Upper lobe of left lung (tissue), 6 donors: ENCODE data around the gene ITK. TPM values are rescaled to one million over a fixed set of nuclear protein-coding genes. Genes with fewer than 3 reads are reported as not detected.
A peak's percentile ranks its signal among the peaks of the same experiment; 100 is the strongest.

Experiments
- ATAC-seq, 2 donors: fragments of 200-7000 bp; cut with Tn5 transposase; one replicate each; pipeline ENCODE4 v1.9.1; 2022; ENCODE audit warnings: mild to moderate bottlenecking in 2 of 2, moderate library complexity in 2 of 2; ENCODE audit not compliant: low FRiP score in 2 of 2
- DNase-seq, 2 donors: peaks; one replicate each; pipeline ENCODE4 v3.0.0-alpha.2; 2019 to 2020
- H3K27ac ChIP-seq, 4 donors: fragments of 200-600 bp; sonication (generic); one replicate each; pipeline ENCODE4 v1.5.1; 2016 to 2019
- H3K27me3 ChIP-seq, 4 donors: fragments of 200-600 bp; sonication (generic); one replicate each; pipeline ENCODE4 v1.5.1; 2017 to 2019
- H3K36me3 ChIP-seq, 4 donors: fragments of 200-600 bp; sonication (generic); one replicate each; pipeline ENCODE4 v1.5.1; 2016 to 2019
- H3K4me1 ChIP-seq, 4 donors: fragments of 200-600 bp; sonication (generic); one replicate each; pipeline ENCODE4 v1.5.1; 2018 to 2019
- H3K4me3 ChIP-seq, 4 donors: fragments of 200-600 bp; sonication (generic); one replicate each; pipeline ENCODE4 v1.5.1; 2017 to 2019; ENCODE audit warnings: mild to moderate bottlenecking in 2 of 4, moderate library complexity in 1 of 4
- H3K9me3 ChIP-seq, 4 donors: fragments of 200-600 bp; sonication (generic); one replicate each; pipeline ENCODE4 v1.5.1; 2018 to 2019
- EP300 ChIP-seq, 4 donors: sonication (generic); formaldehyde crosslinking; IDR thresholded peaks; one replicate each; pipeline ENCODE4 v1.5.1; 2017; ENCODE audit warnings: antibody characterized with exemption in 4 of 4, control low read depth in 2 of 4
- POLR2A ChIP-seq, 4 donors: fragments of 450-650 bp; IDR thresholded peaks; one replicate each; pipeline ENCODE4 v1.5.1; 2016 to 2017; ENCODE audit warnings: antibody characterized with exemption in 4 of 4, mild to moderate bottlenecking in 2 of 4
- POLR2AphosphoS5 ChIP-seq, 2 donors: sonication (generic); formaldehyde crosslinking; IDR thresholded peaks; one replicate each; pipeline ENCODE4 v1.5.1; 2017; ENCODE audit warnings: antibody characterized with exemption in 2 of 2
- WGBS, 2 donors: methylation state at CpG; one replicate each; pipeline ENCODE4 v1.1.5; 2017 to 2018; 5-methylcytosine and 5-hydroxymethylcytosine counted together
- total RNA-seq, 6 donors: library from RNA; depleted of rRNA in 4 of 6; stranded (reverse); fragments of >200 nt in 4 of 6; gene quantifications; one replicate each; pipeline versions ENCODE4 v1.1.0 to v1.2.1, GENCODE V29; 2016 to 2021
- TF ChIP-seq, protein P1 (sequence below), 6 experiments: fragments of 450-650 bp in 4 of 6; fragments of 200-600 bp in 2 of 6; sonication (generic) in 2 of 6; IDR thresholded peaks; one replicate each; pipeline ENCODE4 v1.5.1; 2016 to 2019; ENCODE audit warnings: antibody characterized with exemption in 6 of 6
- donor health status: DM: no; HTN: no; CAD: no; lungs with moderate emphysema.
- donor health status: DM: no; HTN: yes; CAD: no; lungs with severe emphysema.

Gene ITK
- total RNA-seq, 6 donors from 2014 or later: 5.0 to 15.2 (median 7.0) TPM

DNA sequence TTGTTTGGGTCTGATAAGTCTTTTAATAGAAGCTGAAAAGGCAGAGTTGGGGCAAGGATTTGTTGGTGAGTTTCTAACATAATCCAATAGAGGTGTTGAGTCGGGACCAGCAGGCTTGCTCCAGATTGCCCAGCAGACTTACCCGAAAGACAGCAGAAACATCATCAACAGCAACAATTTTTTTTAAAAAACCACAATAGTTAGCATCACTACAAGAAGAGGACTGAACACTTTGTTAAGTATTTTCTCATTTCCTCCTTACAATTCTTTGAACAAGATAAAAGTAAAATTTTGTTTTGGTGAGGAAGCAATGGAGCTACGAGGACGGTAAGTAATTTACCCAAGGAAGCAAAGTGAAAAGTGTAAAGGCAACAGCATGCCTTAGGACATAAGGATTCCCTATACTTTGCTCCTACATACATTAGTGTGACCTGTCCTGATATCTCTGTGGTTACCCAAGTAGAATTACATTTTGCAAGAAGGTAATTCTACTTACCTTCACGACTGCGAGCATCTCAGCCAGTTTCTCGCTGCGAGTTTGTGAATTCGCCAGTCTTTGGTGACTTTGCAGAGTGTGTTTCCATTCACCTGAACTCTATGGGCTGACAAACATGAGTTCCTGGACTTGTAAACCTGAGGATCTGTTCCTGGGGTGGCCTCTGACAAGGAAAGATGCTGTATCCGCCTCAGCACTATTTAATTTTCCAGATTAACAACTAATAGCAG lies 13.2 kb downstream of the ITK start:
- 83 to 87% methylated on average over 10 of the region's 10 CpGs for WGBS, 2 donors
- Histone ChIP-seq H3K27ac (peak overlapping the region in 2 of 4 donors; percentile 38 to 69), H3K4me3 (no peak overlapping the region), H3K27me3 (no peaks in the 10 kb centered on the region), H3K4me1 (no peaks in the 10 kb centered on the region), H3K9me3 (no peaks in the 10 kb centered on the region), H3K36me3 (no peaks in the 10 kb centered on the region)
- TF ChIP-seq, protein P1, sequence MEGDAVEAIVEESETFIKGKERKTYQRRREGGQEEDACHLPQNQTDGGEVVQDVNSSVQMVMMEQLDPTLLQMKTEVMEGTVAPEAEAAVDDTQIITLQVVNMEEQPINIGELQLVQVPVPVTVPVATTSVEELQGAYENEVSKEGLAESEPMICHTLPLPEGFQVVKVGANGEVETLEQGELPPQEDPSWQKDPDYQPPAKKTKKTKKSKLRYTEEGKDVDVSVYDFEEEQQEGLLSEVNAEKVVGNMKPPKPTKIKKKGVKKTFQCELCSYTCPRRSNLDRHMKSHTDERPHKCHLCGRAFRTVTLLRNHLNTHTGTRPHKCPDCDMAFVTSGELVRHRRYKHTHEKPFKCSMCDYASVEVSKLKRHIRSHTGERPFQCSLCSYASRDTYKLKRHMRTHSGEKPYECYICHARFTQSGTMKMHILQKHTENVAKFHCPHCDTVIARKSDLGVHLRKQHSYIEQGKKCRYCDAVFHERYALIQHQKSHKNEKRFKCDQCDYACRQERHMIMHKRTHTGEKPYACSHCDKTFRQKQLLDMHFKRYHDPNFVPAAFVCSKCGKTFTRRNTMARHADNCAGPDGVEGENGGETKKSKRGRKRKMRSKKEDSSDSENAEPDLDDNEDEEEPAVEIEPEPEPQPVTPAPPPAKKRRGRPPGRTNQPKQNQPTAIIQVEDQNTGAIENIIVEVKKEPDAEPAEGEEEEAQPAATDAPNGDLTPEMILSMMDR (IDR thresholded peaks at IDR 0.05): no peak
- TF ChIP-seq POLR2AphosphoS5 (IDR thresholded peaks at IDR 0.05): no peak
- TF ChIP-seq EP300 (IDR thresholded peaks at IDR 0.05): no peak
- no peak for TF ChIP-seq POLR2A (IDR thresholded peaks at IDR 0.05)
- ATAC-seq: no peak
- DNase-seq: no peak

DNA sequence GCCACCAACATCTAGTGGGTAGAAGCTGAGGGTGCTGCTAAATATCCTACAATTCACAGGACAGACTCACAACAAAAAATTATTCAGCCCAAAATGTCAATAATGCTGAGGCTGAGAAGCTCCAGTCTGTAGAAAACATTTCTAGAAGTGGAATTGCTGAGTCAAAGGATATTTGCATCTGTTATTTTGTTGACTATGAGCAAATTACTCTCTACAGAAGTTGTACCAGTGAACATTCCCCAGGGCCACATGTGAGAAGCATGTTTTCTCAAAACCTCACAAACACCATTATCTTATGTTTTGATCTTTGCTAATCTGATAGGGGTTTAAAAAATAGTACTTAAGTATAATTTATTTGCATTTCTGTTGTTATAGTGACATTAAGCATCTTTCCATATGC lies 15.4 kb downstream of the ITK start:
- Histone ChIP-seq H3K27ac (no peak overlapping the region), H3K9me3 (no peaks in the 10 kb centered on the region), H3K4me1 (no peaks in the 10 kb centered on the region), H3K27me3 (no peaks in the 10 kb centered on the region), H3K36me3 (no peaks in the 10 kb centered on the region), H3K4me3 (no peak overlapping the region)
- TF ChIP-seq POLR2AphosphoS5 (IDR thresholded peaks at IDR 0.05): no peak
- TF ChIP-seq POLR2A (IDR thresholded peaks at IDR 0.05): no peak
- no peak for TF ChIP-seq EP300 (IDR thresholded peaks at IDR 0.05)
- ATAC-seq (no peak), DNase-seq (no peak)

- H3K9me3 ChIP-seq: no peaks in the 10 kb centered on the region
- no peak overlapping the region for H3K4me3 ChIP-seq
- no peak overlapping the region for H3K27ac ChIP-seq
- H3K36me3 ChIP-seq: no peaks in the 10 kb centered on the region
- H3K27me3 ChIP-seq: no peaks in the 10 kb centered on the region
- no peak for ATAC-seq
- TF ChIP-seq POLR2A (IDR thresholded peaks at IDR 0.05) (no peak), POLR2AphosphoS5 (IDR thresholded peaks at IDR 0.05) (no peak), EP300 (IDR thresholded peaks at IDR 0.05) (no peak)
- TF ChIP-seq, protein P1 (IDR thresholded peaks at IDR 0.05): no peak
- 89 to 91% methylated on average over 3 of the region's 3 CpGs for WGBS, 2 donors
- no peak for DNase-seq
- H3K4me1 ChIP-seq: no peaks in the 10 kb centered on the region
These were observed 16.4 kb downstream of the ITK start for GRCh38 chr5:157197086-157197485.

- no peak overlapping the region for H3K27ac ChIP-seq
- 46 to 62% methylated on average over 4 to 5 of the region's 5 CpGs for WGBS, 2 donors
- DNase-seq: no peak
These were observed 17.8 kb downstream of the ITK start for GRCh38 chr5:157198277-157198986.

DNA sequence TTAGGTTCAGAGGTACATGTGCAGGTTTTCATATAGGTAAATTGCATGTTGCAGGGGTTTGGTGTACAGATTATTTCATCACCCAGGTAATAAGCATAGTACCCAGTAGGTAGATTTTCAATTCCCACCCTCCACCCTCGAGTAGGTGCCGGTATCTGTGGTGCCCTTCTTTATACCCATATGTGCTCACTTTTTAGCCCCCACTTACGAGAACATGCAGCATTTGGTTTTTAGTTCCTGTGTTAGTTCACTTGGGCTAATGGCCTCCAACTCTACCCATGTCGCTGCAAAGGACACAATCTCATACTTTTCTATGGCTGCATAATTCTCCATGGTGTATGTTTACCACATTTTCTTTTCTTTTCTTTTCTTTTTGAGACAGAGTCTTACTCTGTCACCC lies 21.2 kb downstream of the ITK start:
- no peak for DNase-seq
- no peak for TF ChIP-seq POLR2A (IDR thresholded peaks at IDR 0.05)
- TF ChIP-seq EP300 (IDR thresholded peaks at IDR 0.05): no peak
- no peak for TF ChIP-seq POLR2AphosphoS5 (IDR thresholded peaks at IDR 0.05)
- TF ChIP-seq, protein P1 (IDR thresholded peaks at IDR 0.05): no peak
- no peaks in the 10 kb centered on the region for H3K27me3 ChIP-seq
- H3K27ac ChIP-seq: no peak overlapping the region
- WGBS, 2 donors: 78 to 86% methylated on average over 4 of the region's 4 CpGs
- no peak for ATAC-seq
- H3K36me3 ChIP-seq: no peaks in the 10 kb centered on the region
- no peaks in the 10 kb centered on the region for H3K9me3 ChIP-seq
- H3K4me3 ChIP-seq: no peak overlapping the region
- H3K4me1 ChIP-seq: no peaks in the 10 kb centered on the region

More at GRCh38 chr5:157198277-157198986, 17.8 kb downstream of the ITK start:
- Histone ChIP-seq H3K36me3 (no peaks in the 10 kb centered on the region), H3K4me1 (no peaks in the 10 kb centered on the region), H3K4me3 (no peak overlapping the region), H3K9me3 (no peaks in the 10 kb centered on the region), H3K27me3 (no peaks in the 10 kb centered on the region)
- no peak for ATAC-seq
- TF ChIP-seq POLR2A (IDR thresholded peaks at IDR 0.05): no peak
- TF ChIP-seq, protein P1 (IDR thresholded peaks at IDR 0.05): no peak
- TF ChIP-seq POLR2AphosphoS5 (IDR thresholded peaks at IDR 0.05): no peak
- no peak for TF ChIP-seq EP300 (IDR thresholded peaks at IDR 0.05)
